ENCODE data around the gene NDST1.

NDST1 gene

DNA sequence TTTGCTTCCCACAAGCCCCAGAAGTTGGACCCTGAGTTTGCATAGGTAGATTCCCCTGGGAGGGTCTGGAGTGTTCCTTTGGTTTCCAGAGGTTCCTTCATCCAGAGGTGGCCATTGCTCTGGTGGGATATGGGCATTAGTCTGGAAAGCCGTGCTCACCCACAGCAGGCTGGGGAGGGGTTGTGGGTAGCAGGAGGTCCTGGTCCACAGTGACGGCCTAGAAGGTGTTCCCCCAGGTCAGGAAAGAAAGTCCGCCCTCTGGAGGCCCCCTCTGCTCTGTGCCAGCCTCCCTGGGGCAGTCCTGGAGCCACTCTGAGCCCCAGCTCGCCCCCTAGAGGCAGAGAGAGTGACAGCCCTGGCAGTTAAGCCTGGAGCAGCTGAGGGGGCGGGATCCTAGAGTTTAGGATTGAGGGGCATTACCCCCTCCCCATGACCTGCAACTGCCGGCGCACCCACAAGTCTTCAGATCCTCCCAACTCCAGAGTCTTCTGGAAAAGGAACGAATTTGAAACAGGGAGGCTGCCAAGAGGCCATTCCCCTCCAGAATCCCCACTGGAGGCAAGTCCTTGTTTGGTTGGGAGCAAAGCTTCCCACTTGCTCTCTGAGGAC, 36.8 kb downstream of the NDST1 start:
- DNase-seq (ENCODE audit: low read depth in 2 of 2), result peak; percentile 57 to 67

DNA sequence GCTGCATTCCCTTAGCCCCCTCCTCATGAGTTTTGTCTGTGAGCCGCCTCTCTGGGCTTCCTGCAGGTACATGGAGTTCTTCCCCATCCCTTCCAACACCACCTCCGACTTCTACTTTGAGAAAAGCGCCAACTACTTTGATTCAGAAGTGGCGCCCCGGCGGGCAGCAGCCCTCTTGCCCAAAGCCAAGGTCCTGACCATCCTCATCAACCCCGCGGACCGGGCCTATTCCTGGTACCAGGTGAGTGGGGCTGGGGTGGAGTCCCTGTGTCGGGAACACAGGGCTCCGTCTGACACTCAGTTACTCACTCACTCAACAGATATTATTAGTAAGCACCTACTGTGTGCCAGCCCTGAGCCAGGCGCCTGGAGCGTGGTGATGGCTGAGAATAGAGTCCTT, 37.3 kb downstream of the NDST1 start:
- DNase-seq (ENCODE audit: low read depth in 2 of 2), result no peak

DNA sequence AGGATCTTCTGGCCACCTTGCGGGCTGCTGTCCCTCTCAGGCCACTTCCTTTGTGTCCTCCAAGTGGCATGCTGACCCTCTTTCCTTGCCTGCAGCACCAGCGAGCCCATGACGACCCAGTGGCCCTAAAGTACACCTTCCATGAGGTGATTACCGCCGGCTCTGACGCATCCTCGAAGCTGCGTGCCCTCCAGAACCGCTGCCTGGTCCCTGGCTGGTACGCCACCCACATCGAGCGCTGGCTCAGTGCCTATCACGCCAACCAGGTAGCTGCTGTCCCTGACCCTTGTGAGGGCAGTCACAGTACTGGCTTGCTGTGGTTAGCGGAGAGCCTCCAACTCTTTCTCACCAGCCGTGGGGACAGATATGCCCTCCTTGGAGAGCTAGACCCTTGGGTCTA, 40.2 kb downstream of the NDST1 start:
- no peak for DNase-seq (ENCODE audit: low read depth in 2 of 2)

DNA sequence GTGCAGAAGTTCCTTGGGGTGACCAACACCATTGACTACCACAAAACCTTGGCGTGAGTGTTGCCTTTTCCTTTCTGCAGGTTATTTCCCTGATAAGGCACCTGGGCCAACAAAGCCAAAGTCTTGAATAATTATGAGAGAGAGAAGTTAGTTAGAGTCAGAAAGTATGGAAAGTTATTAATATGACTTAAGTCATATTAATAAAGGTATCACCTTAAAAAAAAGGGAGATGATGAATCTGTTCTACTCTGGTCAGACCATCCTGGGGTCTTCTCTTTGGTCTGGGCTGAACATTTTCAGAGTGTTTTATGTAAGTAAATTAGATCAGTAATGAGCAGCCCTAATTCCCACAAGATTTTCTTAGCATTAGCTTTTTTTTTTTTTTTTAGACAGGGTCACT, 41.8 kb downstream of the NDST1 start:
- DNase-seq (ENCODE audit: low read depth in 2 of 2), result no peak

DNA sequence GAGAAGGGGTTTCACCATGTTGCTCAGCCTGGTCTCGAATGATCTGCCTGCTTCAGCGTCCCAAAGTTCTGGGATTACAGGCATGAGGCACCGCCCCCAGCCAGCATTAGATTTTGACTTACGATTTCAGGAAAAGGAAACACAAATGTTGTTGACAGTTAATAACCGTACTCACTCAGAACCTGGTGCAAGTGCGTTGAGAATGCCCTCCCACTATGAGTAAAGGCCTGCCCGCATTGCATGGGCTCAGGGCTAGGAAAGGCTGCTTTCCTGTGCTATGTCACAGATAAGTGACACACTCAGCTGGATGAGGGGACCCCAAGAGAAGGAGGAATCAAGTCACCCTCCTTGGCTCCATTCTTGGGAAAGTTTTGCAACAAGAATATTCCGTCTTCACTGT, 42.4 kb downstream of the NDST1 start:
- no peak for DNase-seq (ENCODE audit: low read depth in 2 of 2)

DNA sequence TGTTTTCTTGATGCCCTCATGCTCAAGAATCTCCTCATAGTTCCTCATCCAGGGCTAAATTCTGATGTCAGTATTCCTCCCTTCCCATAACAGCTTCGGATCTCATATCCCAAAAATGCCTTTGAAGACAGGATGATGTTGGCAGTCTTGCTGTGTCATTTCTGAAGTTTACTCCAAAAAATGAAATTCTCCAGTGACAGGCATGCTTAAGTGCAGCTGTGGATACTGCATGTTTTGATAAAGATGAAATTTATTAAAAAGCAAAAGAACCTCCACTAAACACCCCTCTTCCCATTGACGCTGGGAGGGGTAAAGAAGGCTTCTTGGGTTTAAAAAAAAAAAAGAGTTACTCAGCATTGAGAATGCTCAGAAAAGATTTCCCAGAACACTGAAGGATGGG, 43.1 kb downstream of the NDST1 start:
- no peak for DNase-seq (ENCODE audit: low read depth in 2 of 2)

DNA sequence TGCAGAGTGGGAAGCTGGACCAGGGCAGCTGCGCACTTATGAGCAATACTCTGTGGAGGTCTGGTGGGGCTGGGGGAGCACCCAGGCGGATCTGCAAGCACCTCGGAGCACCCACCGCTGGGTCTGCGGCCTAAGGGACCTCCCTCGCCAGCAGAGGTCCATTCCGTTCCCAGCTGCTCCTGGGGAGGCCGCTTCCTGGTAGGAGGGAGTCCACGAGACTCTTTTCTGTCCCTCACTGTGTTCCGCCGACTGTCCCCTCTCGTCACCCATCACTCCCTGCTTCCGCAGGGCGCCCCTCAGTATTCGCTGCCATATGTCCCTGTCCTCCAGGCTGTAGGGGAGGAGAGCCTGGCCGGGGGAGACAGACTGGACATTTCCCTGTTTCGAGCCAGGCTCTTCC, 45.5 kb downstream of the NDST1 start:
- DNase-seq (ENCODE audit: low read depth in 2 of 2), result no peak

DNA sequence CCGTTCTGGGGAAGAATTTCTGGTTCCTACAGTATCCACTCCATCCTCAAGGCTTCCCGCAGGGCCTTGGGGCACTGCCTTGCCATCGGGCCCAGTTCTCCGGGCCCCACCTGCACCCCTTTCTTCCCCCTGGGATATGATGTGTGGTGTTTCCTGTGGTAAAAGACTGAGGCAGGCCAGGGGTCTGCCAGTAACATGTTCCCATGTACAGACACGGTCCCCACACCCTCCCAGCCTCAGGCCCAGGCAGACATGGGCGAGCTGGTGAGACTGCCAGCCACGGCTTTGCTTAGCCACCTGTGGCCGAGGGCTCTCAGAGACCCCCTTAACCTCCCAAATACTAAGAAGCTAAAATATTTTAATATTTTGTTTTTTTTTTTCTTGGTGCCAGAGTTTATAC, 46.0 kb downstream of the NDST1 start:
- DNase-seq (ENCODE audit: low read depth in 2 of 2), result no peak

DNA sequence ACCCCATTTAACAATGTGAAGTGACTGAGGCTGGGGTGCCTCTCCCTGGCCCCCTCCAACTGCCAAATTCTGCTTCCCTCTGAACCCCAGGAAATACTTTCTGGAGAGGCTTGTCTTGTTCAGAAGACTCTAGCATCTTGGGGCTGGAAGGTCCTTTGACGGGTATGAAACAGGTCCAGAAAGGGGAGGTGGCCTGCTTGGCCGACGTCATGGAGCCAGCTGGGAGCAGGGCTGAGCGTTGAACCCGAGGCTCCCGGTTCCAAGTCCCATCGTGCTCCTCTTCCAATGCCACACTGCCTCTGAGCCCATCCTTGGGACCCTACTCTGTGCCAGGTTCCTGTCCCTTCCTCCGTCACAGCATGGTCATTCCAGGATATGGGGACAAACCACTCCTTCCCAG, 46.9 kb downstream of the NDST1 start:
- no peak for DNase-seq (ENCODE audit: low read depth in 2 of 2)

DNA sequence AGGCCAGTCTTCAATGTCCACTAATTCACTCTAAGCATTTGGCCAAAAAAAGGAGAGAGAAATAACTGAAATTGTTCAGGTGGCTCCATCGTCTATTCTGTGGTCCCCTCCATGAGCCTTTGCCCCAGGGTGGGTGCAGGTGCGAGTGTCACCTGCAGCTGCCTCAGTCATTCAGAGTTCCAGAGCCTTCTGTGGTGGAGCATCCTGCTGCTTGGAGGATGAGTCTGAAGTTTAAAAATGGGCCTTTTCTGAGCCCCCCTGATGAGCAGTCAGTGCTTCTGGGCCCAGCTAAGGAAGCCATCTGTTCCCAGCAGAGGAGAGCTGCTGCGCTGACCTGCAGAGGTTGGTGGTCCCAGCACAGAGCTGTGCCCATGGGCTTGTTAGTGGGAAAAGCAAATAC, 48.2 kb downstream of the NDST1 start:
- DNase-seq (ENCODE audit: low read depth in 2 of 2), result no peak

DNA sequence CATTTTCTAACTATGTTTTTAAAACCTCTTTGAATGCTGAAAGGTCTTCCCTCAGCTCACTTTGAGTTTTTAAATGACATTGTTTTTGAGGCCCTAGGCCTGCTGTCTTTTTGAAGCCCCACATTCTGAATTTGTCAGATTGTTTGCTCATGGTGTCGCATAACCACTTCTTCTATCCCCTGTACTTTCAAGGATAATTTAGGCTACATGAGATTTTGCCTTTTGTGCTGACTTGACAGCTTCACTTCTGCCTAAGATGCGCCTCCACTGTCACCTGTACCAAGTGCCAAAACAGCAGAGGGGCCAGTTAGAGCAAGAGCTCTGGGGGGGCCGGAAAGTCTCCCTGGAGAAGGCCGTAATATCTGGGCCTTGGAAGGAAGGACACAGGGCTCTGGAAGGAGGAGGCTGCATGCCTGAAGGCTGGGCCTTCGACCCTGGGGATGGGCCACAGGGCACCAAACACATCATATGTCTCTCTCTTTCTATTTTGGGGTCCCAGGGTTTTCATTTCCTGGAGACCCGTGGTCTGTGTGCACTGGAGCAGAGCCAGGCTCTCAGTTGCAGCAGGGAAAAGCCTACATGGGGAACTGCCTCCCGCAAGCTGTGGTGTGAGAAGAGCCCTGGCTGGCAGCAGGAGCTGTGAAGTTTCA, 49.1 kb downstream of the NDST1 start:
- no peak for DNase-seq (ENCODE audit: low read depth in 2 of 2)

DNA sequence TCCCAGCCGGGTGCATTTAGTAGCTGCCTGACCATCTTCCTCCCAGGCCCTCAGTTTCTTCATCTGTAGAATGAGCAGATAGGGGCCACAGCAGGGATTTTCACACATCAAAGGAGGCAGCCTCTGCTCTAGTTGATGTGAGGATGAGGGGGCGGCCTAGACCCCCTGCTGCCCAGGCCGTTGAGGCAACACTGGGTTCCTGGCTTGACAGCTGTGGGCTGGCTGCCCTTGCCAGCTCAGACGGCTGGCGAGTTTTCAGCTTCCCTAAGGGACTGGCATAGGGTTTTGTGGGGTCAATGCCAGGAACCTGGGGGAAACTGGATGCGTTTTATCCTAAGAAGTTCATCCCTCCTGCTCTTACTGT, 49.6 kb downstream of the NDST1 start:
- no peak for DNase-seq (ENCODE audit: low read depth in 2 of 2)

DNA sequence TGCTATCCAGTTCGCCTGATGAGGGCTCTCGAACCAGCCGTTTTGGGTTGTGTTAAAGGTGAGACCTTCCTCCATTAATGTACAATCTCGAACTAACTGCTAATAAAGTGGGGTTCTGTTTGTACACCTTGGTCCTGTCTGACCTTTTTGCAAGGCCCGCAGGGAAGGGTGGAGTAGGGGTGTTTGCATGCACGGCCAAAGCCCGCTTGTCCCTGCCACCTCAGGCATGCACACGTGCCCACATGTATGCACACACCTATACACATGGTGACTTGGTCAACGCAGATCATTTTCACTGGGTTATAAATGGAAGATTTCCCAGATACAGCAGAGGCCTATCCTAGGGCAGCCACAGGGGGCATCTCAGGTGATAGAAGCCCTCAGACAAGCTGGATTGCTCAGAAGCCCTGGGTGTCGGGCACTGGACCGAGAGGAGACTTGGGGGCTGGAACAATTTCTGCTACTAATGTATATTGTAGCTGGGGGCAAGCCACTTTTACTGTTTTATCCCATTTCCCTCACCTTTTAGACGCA, 50.2 kb downstream of the NDST1 start:
- DNase-seq (ENCODE audit: low read depth in 2 of 2), result no peak

DNA sequence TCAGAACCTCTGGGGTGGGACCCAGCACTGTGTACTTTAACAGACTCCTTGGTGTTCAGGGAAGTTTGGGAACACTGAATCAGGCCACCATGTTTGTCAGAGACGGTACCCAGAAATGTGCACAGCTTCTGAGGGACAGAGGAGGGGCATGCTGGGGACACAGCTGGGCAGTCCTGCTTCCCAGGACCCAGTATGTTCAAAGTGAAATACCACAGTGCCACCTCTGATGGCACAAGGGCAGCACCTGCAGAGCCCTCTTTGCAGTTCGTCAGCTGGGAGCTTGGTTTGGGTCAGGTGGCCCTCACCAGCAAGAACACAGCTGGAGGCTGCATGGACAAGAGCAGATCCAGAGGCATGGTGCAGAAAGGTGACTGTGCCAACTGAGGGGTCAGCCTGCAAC, 51.2 kb downstream of the NDST1 start:
- DNase-seq (ENCODE audit: low read depth in 2 of 2), result no peak

DNA sequence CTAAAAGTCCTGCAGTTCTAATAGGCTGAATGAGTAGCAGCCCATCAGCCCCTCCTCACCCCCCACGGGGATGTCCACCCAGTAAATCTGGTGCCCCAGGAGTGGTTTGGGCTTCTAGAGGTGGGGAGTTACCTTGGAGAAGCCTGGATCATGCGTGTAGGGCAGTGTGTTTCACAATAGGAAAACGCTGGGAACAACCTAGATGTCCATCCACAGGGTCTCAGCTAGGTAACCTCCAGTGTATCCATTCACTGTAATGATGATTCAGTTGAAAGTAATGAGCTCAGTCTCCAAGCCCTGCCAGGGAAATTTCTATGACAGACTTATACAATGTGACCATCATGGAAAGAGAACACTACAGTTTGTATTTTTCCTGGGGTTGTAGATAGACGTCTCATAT, 51.8 kb downstream of the NDST1 start:
- DNase-seq (ENCODE audit: low read depth in 2 of 2), result no peak

DNA sequence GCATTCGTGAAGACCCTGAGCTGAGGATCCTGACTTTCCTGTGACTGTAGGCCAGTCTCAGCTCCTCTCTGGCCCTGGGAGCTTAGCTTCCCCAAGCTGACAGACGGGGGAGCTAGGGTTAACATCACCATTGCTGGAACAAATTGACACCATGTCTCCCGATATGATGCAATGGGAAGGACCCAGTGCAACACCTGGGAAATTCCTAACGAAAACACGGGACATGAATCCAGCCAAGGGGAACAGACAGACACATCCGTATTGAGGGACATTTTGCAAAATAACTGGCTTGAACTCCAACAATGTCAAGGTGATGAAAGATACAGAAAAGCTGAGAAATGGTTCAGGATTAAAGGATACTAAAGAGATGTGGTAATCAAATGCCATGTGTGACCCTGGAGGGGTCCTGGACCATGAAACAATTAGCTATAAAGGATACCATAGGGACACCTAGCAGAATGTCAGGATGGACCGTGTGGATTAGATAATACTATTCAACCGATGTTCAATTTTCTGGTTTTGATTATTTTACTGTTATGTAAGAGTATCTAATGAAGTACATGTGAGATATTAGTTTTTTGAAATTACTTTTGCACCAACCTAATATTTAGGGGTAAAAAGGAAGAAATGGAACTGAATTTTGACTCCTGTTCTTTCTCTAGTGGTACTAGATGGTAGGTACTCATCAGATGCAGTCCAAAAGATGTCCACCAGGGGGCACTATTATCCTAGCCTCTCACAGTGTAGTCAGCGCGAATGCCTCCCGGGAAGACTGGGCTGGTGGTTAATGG, 52.7 kb downstream of the NDST1 start:
- peak; percentile 80 to 89 for DNase-seq (ENCODE audit: low read depth in 2 of 2)

DNA sequence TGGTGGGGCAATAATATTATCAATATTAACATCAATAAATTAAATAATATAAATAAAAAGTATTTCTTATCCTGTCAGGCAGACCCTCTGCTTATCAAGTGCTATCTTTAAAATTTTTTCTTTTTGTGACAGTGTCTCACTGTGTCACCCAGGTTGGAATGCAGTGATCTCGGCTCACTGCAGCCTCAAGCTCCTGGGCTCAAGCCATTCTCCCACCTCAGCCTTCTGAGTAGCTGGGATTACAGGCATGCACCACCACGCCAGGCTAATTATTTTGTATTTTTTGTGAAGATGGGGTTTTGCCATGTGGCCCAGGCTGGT, 53.2 kb downstream of the NDST1 start:
- no peak for DNase-seq (ENCODE audit: low read depth in 2 of 2)

DNA sequence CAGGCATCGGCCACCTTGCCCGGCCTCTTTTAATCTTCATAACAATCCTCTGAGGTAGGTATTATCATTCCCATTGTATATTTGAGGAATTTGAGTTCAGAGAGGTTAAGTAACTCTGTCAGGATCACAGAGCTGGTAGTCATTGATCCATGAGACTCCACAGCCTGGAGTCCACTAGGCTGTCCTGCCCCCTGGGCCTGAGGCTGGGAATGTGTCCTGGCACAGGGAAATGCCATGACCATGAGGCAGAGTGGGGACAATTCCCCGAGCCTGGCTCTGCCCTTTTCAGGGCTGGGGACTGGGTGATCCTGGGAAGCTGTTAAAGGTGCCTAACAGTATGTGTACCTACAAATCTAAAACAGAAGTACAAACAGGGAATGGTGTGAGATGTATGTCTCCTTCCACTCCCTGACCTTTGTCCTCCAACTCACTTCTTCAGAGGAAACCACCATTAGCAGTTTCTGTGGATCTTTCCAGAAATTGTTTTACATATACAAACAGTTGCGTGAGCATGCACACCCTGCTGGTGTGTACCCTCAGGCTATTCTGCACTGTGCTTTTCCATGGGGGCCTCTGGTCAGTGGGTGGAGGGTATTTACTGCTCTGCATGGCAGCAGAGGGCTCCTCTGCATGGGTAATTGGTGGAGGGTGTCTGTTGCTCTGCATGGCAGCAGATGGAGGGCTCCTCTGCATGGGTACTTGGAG, 53.8 kb downstream of the NDST1 start:
- DNase-seq (ENCODE audit: low read depth in 2 of 2), result no peak

DNA sequence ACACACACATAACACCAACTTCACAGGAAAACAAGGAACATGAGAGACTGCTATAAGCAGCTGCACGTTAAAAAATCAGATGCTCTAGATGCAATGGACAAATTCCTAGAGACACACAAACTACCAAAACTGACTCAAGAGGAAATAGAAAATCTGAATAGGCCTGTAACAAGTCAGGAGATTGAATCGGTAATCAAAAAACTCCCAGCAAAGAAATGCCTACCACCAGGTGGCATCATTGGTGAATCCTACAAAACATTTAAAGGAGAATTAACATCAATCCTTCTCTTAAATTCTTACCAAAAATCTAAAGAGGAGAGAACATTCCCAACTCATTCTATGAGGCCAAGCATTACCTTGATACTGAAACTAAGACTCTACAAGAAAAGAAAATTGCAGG, 54.9 kb downstream of the NDST1 start:
- no peak for DNase-seq (ENCODE audit: low read depth in 2 of 2)

DNA sequence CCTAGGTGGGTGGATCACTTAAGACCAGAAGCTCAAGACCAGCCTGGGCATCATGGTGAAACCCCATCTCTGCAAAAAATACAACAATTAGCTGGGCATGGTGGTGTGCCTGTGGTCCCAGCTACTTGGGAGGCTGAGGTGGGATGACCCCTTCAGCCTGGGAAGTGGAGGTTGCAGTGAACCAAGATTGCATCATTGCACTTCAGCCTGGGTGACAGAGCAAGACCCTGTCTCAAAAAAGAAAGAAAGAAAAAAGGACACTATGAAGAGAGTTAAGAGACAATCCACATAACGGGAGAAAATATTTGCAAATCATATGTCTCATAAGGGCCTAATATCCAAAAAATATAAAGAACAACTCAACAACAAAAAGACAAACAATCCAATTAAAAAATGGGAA, 57.9 kb downstream of the NDST1 start:
- no peak for DNase-seq (ENCODE audit: low read depth in 2 of 2)

DNA sequence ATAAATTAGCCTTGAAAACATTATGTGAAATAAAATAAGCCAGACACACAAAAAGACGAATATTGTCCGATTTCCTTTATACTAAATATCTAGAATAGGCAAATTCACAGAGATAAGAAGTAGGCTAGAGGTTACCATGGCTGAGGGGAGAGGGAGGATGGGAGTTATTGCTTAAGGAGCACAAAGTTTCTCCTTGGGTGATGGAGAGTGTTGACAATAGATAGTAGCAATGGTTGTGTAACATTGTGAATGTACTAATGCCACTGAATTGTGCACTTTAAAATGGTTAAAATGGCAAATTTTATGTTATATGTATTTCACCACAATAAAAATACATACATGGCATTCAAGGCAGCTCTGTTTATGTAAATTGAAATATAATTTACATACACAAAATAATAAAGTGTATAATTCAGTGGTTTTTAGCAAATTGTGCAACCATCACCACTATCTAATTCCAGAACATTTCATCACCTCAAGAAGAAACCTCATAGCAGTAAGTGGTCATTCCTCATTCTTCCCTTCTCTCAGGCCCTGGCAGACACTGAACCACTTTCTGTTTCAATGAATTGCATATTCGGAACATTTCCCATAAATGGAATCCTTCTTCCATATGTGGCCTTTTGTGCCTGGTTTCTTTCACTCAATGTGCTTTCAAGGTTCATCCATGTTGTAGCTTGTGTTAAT, 59.2 kb downstream of the NDST1 start:
- no peak for DNase-seq (ENCODE audit: low read depth in 2 of 2)

DNA sequence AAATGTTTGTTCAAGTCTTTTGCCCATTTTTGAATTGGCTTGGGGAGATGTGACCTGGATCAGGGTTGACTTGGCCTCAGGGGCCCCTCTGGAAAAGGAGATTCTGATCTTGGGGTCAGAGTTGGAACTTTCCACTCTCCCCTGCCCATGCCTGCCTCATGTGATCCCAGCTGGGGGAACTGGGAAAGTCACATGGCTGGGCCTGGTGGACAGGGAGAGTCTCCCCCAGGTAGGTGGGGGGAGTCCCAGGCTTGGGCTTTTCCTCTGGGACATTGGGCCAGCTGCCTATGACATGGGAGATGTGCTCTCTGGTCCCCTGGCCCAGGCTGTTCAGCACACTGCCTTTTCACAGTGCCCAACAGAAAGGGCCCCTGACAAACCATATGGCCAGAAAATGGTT, 60.7 kb downstream of the NDST1 start:
- DNase-seq (ENCODE audit: low read depth in 2 of 2), result no peak
